Inferior parietal cortex (tissue), 1 donor: ENCODE data around the gene NOG.

Experiments used
- DNase-seq: peaks from one replicate; pipeline ENCODE4 v3.0.0-alpha.2; 2016; ENCODE audit errors: extremely low spot score

Gene NOG

DNA sequence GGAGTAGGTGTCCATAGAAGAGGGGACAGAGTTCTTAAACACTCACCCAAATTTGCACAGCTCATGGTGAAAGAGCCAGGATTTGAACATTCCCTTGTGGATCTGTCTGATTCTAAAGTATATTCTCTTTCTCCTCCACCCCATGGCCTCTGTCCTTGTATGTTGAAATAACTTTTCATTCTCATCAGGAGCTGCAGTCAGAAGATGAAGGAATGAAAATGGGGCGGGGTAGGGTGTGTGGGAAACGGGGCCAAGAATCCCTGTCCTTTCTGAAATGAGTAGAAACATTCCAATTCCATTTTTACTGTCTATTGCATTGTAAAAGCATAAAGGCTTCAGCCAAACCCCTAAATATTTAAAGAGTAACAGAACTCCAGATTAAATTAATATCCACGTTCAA, 42.8 kb downstream of the NOG start:
- DNase-seq: no peak

DNA sequence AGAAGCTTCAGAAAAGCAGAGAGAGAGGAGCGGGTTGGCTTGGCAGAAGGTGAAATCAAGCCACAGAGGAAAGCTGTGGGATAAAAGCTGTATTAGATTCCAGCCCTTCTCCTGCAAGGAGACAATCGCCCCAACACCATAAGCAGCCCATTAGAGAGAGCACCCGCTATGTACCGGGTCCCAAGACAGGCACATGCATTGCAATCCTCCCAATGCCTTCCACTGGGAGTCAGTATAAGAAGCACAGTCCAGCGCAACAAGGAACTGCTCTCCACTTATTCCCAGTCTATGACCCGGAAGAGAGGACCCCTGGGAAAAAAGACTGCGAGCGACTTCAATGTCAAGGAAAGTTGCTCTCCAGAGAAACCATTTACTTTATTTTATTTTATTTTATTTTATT, 43.8 kb downstream of the NOG start:
- DNase-seq: no peak

DNA sequence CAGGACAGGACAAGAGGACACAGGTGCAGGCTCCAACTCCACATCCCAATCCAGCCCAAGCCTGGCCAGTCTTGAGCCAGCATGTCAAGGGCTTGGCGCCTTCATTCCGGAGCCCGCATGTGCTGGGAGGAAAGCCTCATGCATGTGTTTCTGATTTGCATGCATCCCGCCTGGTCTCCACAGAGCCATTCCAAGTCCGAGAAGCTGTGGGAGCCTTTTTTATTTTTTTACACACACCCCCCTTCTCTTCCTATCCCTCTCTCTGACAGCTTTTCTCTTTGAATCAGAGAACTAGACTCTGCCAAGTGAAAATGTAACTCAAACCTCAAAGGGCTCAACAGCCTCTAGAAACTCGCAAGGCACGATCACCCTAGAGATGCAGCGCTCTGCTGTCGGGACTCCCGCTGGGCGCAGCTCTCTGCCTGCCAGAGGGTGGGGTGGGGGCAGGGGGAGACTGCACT, 45.1 kb downstream of the NOG start:
- DNase-seq: no peak

DNA sequence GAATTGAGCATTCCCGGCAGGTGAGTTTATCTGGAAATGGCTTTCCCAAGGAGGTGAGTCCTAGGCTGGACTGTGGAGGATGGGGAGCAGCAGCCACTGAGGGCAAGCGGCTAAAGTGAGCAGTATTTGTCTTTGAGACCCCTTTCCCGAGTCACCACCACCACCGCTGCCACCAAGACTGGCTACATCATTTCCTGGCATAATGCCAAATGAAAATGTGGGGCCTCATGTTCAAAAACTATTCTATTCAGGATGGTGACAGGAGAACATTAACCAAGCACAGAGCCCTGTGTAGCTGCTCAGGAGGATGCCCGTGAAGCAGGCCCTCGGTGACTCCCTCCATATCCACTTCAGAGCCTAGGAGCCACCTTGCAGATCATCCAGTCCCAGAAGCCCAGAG, 46.0 kb downstream of the NOG start:
- DNase-seq: no peak

DNA sequence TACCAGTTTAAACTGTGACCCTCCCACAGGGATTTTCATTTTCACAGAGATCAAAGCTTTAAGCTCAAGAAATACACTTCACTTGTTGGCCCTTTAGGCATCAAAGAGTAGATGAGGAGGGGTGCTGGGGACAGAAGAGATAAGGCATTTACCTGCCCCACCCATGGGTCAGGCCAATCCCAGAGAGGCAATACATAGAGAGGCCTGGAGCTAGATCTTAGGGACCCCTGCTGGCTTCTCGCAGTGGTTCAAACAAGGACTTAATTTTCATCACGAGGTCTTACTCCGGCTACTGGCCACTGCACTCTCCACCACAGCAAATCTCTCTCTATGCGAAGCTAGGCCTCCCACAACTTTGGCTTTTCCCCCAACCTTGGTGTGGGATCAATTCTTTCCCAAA, 46.6 kb downstream of the NOG start:
- DNase-seq: no peak

DNA sequence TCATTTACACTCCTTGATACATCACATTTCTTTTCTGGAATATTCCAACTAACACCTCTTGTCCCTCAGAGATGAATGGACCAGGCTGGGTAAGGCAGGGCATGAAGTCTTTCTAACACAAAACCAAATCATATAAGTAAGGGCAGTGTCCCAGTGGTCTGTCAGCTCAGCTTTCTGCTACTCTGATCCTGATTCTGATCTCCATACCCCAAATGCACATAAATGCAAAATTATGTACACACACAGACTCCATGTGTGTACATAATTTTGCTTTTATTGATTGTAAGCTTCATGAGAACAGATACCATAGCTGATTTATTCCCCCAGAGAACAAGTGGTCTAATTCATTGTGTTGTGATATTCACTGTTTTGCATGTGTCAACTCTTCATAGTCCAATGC, 47.9 kb downstream of the NOG start:
- no peak for DNase-seq

DNA sequence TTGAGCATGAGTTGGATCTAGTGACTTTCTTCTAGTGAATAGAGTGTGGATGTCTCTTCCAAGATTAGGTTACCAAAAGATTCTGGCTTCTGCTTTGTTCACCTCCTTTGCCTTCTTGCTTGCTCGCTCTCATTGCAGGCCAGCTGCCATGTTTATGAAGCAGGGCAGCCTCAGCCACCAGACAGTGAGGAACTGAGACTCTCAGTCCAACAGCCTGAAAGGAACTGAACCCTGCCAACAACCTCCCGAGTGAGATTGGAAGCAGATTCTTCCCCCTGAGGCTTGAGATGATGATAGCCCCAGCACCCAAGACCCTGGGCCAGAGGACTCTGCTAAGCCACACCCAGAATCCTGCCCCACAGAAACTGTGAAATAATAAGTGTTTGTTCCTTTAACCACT, 48.4 kb downstream of the NOG start:
- DNase-seq: no peak

DNA sequence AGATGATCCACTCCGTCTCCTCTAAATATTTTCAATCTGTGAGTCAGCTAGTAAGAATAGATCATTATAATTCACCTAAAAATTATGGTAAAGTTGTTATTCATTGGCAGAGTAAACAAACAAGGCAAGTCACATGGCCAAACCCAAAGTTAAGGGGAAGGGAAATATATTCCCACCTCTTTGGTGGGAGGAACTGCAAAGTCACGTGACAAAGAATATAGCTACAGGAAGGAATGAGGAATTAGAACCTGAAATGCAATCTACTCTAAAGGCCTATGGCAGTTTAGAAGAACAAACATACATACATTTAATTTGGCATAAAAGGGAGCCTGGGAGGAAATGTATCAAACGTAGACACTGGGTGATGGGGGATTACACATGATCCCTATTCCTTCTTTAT, 48.9 kb downstream of the NOG start:
- DNase-seq: no peak
